Calu3 (cell line): ENCODE measurements around the gene BAD. TPM values are rescaled to one million over a fixed set of nuclear protein-coding genes. Genes with fewer than 3 reads are reported as not detected.

Experiments
- BruUV-seq: library from RNA; stranded (reverse); fragments of 400-500 nt; replicated peaks from 2 replicates; lab custom pipeline; 2021; lab: Mats Ljungman, UMichigan
- CTCF ChIA-PET: fragments of 300-600 bp; sonication (Branson Sonifier 250); formaldehyde crosslinking; loops from one replicate; lab custom pipeline; 2022; ENCODE audit warnings: antibody characterized with exemption; lab: Charles Lee
- DNase-seq: peaks from one replicate; pipeline ENCODE4 v3.0.0; 2022
- H3K27ac Mint-ChIP-seq: one replicate; pipeline ENCODE4 v1.8.0; 2022; ENCODE audit warnings: mixed read lengths; ENCODE audit not compliant: unreplicated experiment
- H3K27me3 Mint-ChIP-seq: one replicate; pipeline ENCODE4 v1.8.0; 2022; ENCODE audit warnings: mixed read lengths; ENCODE audit not compliant: unreplicated experiment
- H3K36me3 Mint-ChIP-seq: one replicate; pipeline ENCODE4 v1.8.0; 2022; ENCODE audit warnings: mild to moderate bottlenecking, moderate library complexity, mixed read lengths; ENCODE audit not compliant: insufficient read depth, unreplicated experiment
- H3K4me1 Mint-ChIP-seq: one replicate; pipeline ENCODE4 v1.8.0; 2022; ENCODE audit warnings: mild to moderate bottlenecking, low read depth, mixed read lengths; ENCODE audit not compliant: unreplicated experiment
- H3K4me3 Mint-ChIP-seq: one replicate; pipeline ENCODE4 v1.8.0; 2022; ENCODE audit warnings: mild to moderate bottlenecking, low read depth, moderate library complexity, mixed read lengths; ENCODE audit not compliant: unreplicated experiment
- H3K9me3 Mint-ChIP-seq: one replicate; pipeline ENCODE4 v1.8.0; 2022; ENCODE audit warnings: low read depth, mixed read lengths; ENCODE audit not compliant: unreplicated experiment
- CTCF ChIP-seq: fragments of 200-600 bp; IDR thresholded peaks from one replicate; pipeline ENCODE4 v1.8.0; 2022; ENCODE audit warnings: antibody characterized with exemption; ENCODE audit not compliant: unreplicated experiment
- intact Hi-C: fragments of 100-400 bp; cut with micrococcal nuclease; formaldehyde crosslinking; loops from one replicate; pipeline ENCODE4 v1.10.0; 2022; ENCODE audit not compliant: unreplicated experiment
- total RNA-seq: library from RNA; stranded (reverse); gene quantifications from 2 replicates; pipeline ENCODE4 v1.2.3, GENCODE V29; 2022

BAD gene
- total RNA-seq, 1 experiment from 2014 or later = 30.2 TPM

- H3K27me3 Mint-ChIP-seq = no peaks in the 10 kb centered on the region
- no peak overlapping the region for H3K27ac Mint-ChIP-seq
- no peak overlapping the region for H3K4me3 Mint-ChIP-seq
- intact Hi-C loops = no loop called here
- no TSS peak for BruUV-seq
- peaks cover 39% of the 10 kb centered on the region for H3K36me3 Mint-ChIP-seq
- no peak for DNase-seq
- CTCF ChIA-PET = interaction anchor here (0.5 to 0.7 kb wide), 2 partner anchors 31 to 610 kb away, joined by 3 read pairs; no protein-coding TSS in a partner anchor
- TF ChIP-seq CTCF = no peak
- no peaks in the 10 kb centered on the region for H3K4me1 Mint-ChIP-seq
- no peaks in the 10 kb centered on the region for H3K9me3 Mint-ChIP-seq
Observed at GRCh38 chr11:64258356-64258755, 26.1 kb downstream of the BAD start.

GRCh38 chr11:64256300-64256699, 28.2 kb downstream of the BAD start:
- H3K27ac Mint-ChIP-seq = no peak overlapping the region
- peaks cover 46% of the 10 kb centered on the region for H3K36me3 Mint-ChIP-seq
- no peaks in the 10 kb centered on the region for H3K27me3 Mint-ChIP-seq
- no peak for TF ChIP-seq CTCF
- intact Hi-C loops = no loop called here
- H3K4me1 Mint-ChIP-seq = no peaks in the 10 kb centered on the region
- no TSS peak for BruUV-seq
- H3K9me3 Mint-ChIP-seq = no peaks in the 10 kb centered on the region
- H3K4me3 Mint-ChIP-seq = no peak overlapping the region
- DNase-seq = no peak
- CTCF ChIA-PET = no interaction called here

GRCh38 chr11:64255135-64256128, 29.0 kb downstream of the BAD start:
- Mint-ChIP-seq H3K36me3 (peaks cover 54% of the 10 kb centered on the region), H3K27me3 (no peaks in the 10 kb centered on the region), H3K27ac (no peak overlapping the region), H3K9me3 (no peaks in the 10 kb centered on the region), H3K4me1 (no peaks in the 10 kb centered on the region), H3K4me3 (no peak overlapping the region)
- no TSS peak for BruUV-seq
- no peak for TF ChIP-seq CTCF
- DNase-seq = no peak
- intact Hi-C loops = no loop called here
- CTCF ChIA-PET = interaction anchor here (0.6 kb wide), 1 partner anchor 40 kb away, joined by 10 read pairs; no protein-coding TSS in a partner anchor

DNA sequence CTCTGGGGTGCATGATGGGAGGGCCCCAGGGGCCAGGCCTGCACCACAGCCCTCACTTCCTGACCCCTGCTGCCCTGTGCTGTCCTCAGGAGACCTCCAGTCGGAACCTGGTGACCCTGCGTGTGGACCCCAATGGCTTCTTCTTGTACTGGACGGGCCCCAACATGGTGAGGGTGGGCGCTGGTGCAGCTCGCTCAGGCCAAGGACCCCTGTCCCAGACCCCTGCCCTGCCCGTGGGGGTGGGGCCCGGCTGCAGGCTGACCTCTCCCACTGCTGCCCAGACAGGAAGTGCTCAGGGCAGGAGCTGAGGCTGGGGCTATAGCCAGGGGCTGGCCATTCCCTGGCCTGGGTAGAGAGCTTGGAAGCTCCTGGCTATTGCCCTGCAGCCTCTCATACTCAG, 30.1 kb downstream of the BAD start:
- peaks cover 53% of the 10 kb centered on the region for H3K36me3 Mint-ChIP-seq
- no peak overlapping the region for H3K4me3 Mint-ChIP-seq
- intact Hi-C loops = no loop called here
- no peaks in the 10 kb centered on the region for H3K4me1 Mint-ChIP-seq
- no peaks in the 10 kb centered on the region for H3K27me3 Mint-ChIP-seq
- CTCF ChIA-PET = interaction anchor here (0.6 kb wide), 1 partner anchor 41 kb away, joined by 10 read pairs; no protein-coding TSS in a partner anchor
- H3K27ac Mint-ChIP-seq = no peak overlapping the region
- no TSS peak for BruUV-seq
- no peaks in the 10 kb centered on the region for H3K9me3 Mint-ChIP-seq
- no peak for TF ChIP-seq CTCF
- DNase-seq = no peak
